ENCODE data around the gene ARRB1. TPM values are rescaled to one million over a fixed set of nuclear protein-coding genes. Genes with fewer than 3 reads are reported as not detected.

Gene ARRB1
- total and polyA plus RNA-seq, 2 of the 13 experiments (the other 11 are each of a cell fraction or from before 2014, with no cell fraction given): 22.5 to 35.7 TPM

DNA sequence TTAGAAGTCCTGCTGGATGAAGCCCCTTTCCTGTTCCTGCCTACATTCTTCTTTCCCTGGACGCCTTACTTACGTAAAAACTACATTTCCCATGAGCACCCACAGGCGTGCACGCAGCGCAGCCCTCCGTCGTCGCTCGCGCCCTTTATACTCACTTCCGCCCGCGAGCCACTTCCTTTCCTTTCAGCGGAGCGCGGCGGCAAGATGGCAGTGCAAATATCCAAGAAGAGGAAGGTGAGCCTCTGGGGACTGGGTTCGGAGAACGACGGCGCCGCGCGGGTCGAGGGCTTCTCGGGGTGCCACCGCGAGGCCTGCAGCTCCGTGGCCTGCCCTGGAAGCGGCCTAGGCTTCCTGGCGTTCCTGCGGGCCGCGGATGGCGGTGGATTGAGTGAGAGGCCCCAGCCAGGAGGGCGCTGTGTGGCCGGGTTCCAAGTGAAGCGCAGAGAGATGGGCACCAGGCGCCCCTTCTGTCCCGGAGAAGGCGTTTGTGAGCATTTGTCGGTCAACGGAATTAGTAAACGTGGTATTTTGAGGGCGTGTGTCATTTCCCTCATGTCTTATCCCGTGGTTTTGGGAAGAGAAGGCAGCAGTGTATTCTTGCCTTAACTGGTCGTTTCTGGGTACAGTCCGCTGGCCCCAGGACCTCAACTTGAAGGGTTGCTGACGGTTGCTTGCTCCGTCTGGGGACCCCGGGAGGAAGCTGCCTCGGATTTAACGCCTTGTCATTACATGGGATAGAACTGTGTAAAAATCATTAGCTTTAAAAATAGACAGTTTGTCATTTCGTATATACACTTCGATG, 48.1 kb upstream of the ARRB1 start, which contains the start of gene RPS3 (continued):
- TF ChIP-seq ARHGAP35 (CRISPR knock-in tag; IDR thresholded peaks at IDR 0.05; ENCODE audit: borderline replicate concordance) (peak; percentile 97), RNF2 (conservative IDR thresholded peaks at IDR 0.05; ENCODE audit: low read depth) (0 out of 2 replicates have a peak, but pooled peaks have one; percentile 53), THYN1 (CRISPR knock-in tag; IDR thresholded peaks at IDR 0.05; ENCODE audit: borderline replicate concordance, low read depth) (no peak), FIP1L1 (IDR thresholded peaks at IDR 0.05; ENCODE audit: borderline replicate concordance, insufficient read depth, low read depth, low read length) (peak; percentile 87; the same call in 1 of the 2 replicates), MAFG (CRISPR knock-in tag; IDR thresholded peaks at IDR 0.05) (no peak), CEBPB (IDR thresholded peaks at IDR 0.05; ENCODE audit: borderline replicate concordance, low read depth, low read length) (no peak), ASH2L (IDR thresholded peaks at IDR 0.05; ENCODE audit: insufficient read length, low read depth, low read length) (peak; percentile 96), RBM39 (IDR thresholded peaks at IDR 0.05; ENCODE audit: low read depth, low read length, poor library complexity, severe bottlenecking) (peak; percentile 99), ZNF790 (CRISPR knock-in tag; IDR thresholded peaks at IDR 0.05; ENCODE audit: borderline replicate concordance) (peak; percentile 69; the same call in 1 of the 2 replicates), NBN (conservative IDR thresholded peaks at IDR 0.05) (no peak)
- TF ChIP-seq, protein P1, sequence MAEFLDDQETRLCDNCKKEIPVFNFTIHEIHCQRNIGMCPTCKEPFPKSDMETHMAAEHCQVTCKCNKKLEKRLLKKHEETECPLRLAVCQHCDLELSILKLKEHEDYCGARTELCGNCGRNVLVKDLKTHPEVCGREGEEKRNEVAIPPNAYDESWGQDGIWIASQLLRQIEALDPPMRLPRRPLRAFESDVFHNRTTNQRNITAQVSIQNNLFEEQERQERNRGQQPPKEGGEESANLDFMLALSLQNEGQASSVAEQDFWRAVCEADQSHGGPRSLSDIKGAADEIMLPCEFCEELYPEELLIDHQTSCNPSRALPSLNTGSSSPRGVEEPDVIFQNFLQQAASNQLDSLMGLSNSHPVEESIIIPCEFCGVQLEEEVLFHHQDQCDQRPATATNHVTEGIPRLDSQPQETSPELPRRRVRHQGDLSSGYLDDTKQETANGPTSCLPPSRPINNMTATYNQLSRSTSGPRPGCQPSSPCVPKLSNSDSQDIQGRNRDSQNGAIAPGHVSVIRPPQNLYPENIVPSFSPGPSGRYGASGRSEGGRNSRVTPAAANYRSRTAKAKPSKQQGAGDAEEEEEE (CRISPR knock-in tag; IDR thresholded peaks at IDR 0.05; ENCODE audit: borderline replicate concordance): no peak
- TF ChIP-seq, protein P2, sequence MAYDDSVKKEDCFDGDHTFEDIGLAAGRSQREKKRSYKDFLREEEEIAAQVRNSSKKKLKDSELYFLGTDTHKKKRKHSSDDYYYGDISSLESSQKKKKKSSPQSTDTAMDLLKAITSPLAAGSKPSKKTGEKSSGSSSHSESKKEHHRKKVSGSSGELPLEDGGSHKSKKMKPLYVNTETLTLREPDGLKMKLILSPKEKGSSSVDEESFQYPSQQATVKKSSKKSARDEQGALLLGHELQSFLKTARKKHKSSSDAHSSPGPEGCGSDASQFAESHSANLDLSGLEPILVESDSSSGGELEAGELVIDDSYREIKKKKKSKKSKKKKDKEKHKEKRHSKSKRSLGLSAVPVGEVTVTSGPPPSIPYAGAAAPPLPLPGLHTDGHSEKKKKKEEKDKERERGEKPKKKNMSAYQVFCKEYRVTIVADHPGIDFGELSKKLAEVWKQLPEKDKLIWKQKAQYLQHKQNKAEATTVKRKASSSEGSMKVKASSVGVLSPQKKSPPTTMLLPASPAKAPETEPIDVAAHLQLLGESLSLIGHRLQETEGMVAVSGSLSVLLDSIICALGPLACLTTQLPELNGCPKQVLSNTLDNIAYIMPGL (CRISPR knock-in tag; IDR thresholded peaks at IDR 0.05; ENCODE audit: borderline replicate concordance in 1 of 2, low read depth in 1 of 2): peak; percentile 96 to 97
- TF ChIP-seq, protein P3, sequence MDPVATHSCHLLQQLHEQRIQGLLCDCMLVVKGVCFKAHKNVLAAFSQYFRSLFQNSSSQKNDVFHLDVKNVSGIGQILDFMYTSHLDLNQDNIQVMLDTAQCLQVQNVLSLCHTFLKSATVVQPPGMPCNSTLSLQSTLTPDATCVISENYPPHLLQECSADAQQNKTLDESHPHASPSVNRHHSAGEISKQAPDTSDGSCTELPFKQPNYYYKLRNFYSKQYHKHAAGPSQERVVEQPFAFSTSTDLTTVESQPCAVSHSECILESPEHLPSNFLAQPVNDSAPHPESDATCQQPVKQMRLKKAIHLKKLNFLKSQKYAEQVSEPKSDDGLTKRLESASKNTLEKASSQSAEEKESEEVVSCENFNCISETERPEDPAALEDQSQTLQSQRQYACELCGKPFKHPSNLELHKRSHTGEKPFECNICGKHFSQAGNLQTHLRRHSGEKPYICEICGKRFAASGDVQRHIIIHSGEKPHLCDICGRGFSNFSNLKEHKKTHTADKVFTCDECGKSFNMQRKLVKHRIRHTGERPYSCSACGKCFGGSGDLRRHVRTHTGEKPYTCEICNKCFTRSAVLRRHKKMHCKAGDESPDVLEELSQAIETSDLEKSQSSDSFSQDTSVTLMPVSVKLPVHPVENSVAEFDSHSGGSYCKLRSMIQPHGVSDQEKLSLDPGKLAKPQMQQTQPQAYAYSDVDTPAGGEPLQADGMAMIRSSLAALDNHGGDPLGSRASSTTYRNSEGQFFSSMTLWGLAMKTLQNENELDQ (CRISPR knock-in tag; IDR thresholded peaks at IDR 0.05; ENCODE audit: borderline replicate concordance): peak; percentile 70
- TF ChIP-seq, protein P4, sequence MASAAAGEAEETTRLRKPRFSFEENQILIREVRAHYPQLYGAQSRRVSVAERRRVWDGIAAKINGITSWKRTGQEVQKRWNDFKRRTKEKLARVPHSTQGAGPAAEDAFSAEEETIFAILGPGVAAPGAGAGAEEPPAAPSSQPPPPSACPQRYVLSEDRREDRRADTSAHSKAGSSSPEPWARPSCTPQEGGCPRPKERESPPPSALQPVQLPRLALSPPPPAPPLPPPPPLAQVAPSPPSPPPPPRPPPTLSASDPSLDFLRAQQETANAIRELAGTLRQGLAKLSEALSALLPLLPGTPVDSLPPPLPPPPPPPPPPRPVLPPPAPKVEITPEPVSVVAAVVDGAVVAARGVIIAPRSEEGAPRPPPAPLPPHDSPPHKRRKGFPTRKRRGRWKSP (CRISPR knock-in tag; IDR thresholded peaks at IDR 0.05): peak; percentile 94
- TF ChIP-seq, protein P5, sequence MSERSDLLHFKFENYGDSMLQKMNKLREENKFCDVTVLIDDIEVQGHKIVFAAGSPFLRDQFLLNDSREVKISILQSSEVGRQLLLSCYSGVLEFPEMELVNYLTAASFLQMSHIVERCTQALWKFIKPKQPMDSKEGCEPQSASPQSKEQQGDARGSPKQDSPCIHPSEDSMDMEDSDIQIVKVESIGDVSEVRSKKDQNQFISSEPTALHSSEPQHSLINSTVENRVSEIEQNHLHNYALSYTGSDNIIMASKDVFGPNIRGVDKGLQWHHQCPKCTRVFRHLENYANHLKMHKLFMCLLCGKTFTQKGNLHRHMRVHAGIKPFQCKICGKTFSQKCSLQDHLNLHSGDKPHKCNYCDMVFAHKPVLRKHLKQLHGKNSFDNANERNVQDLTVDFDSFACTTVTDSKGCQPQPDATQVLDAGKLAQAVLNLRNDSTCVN (CRISPR knock-in tag; IDR thresholded peaks at IDR 0.05; ENCODE audit: borderline replicate concordance): no peak; the same call in 1 of the 2 replicates
- TF ChIP-seq, protein P6, sequence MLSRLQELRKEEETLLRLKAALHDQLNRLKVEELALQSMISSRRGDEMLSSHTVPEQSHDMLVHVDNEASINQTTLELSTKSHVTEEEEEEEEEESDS (CRISPR knock-in tag; IDR thresholded peaks at IDR 0.05; ENCODE audit: borderline replicate concordance): peak; percentile 47; the same call in 1 of the 2 replicates
